PC-3 (cell line): Measurements from ENCODE around the gene TBL3. TPM values are rescaled to one million over a fixed set of nuclear protein-coding genes. Genes with fewer than 3 reads are reported as not detected.
"Not testable (repeated sequence)": the region's sequence is repeated elsewhere in the genome, so short reads cannot be mapped to it uniquely, and the experiment has no call there.

Experiments used
- ATAC-seq: fragments of 200-7000 bp; cut with Tn5 transposase; 2 replicates; pipeline ENCODE4 v1.9.1; 2020; ENCODE audit warnings: mild to moderate bottlenecking, moderate library complexity
- BruUV-seq: library from RNA; stranded (reverse); fragments of 400-500 nt; replicated peaks from 2 replicates; lab custom pipeline; 2021; lab: Mats Ljungman, UMichigan
- CTCF ChIA-PET: fragments of 300-600 bp; sonication (Branson Sonifier 250); formaldehyde crosslinking; loops from one replicate; lab custom pipeline; 2022; ENCODE audit warnings: antibody characterized with exemption; lab: Charles Lee
- POLR2A ChIA-PET: fragments of 300-600 bp; sonication (Branson Sonifier 250); formaldehyde crosslinking; loops from one replicate; lab custom pipeline; 2022; ENCODE audit warnings: antibody characterized with exemption; ENCODE audit not compliant: unreplicated experiment; lab: Charles Lee
- DNase-seq: peaks from one replicate; pipeline ENCODE4 v3.0.0-alpha.2; 2015
- H2AFZ ChIP-seq: fragments of 300-600 bp; sonication (generic); 2 replicates; pipeline ENCODE4 v1.6.0; 2016; ENCODE audit warnings: antibody characterized with exemption, low read length
- H3F3A ChIP-seq: fragments of 300-600 bp; sonication (generic); one replicate; pipeline ENCODE4 v1.6.0; 2017; ENCODE audit warnings: antibody characterized with exemption, low read length, control low read depth, mild to moderate bottlenecking; ENCODE audit not compliant: unreplicated experiment
- H3K27ac ChIP-seq: fragments of 300-600 bp; sonication (generic); 2 replicates; pipeline ENCODE4 v1.5.1; 2016; ENCODE audit warnings: mild to moderate bottlenecking, low read length
- H3K27me3 ChIP-seq: fragments of 300-600 bp; sonication (generic); 2 replicates; pipeline ENCODE4 v1.6.1; 2016; ENCODE audit warnings: low read length, mixed read lengths
- H3K36me3 ChIP-seq: fragments of 300-600 bp; sonication (generic); 2 replicates; pipeline ENCODE4 v1.6.1; 2016; ENCODE audit warnings: low read depth, mixed run types, low read length, mixed read lengths
- H3K4me1 ChIP-seq: fragments of 300-600 bp; sonication (generic); 2 replicates; pipeline ENCODE4 v1.5.1; 2016; ENCODE audit warnings: low read length; ENCODE audit not compliant: insufficient read depth
- H3K4me2 ChIP-seq: fragments of 300-600 bp; sonication (generic); 2 replicates; pipeline ENCODE4 v1.6.0; 2016; ENCODE audit warnings: low read length
- H3K4me3 ChIP-seq: fragments of 300-600 bp; sonication (generic); 2 replicates; pipeline ENCODE4 v1.5.1; 2016; ENCODE audit warnings: mild to moderate bottlenecking, low read length, mixed read lengths
- H3K79me2 ChIP-seq: fragments of 300-600 bp; sonication (generic); 2 replicates; pipeline ENCODE4 v1.6.1; 2017; ENCODE audit warnings: low read length, mixed read lengths
- H3K9ac ChIP-seq: fragments of 300-600 bp; sonication (generic); 2 replicates; pipeline ENCODE4 v1.6.0; 2016; ENCODE audit warnings: mild to moderate bottlenecking, low read length
- H3K9me2 ChIP-seq: fragments of 300-600 bp; sonication (generic); replicated peaks from 2 replicates; pipeline ENCODE4 v1.6.1; 2016; ENCODE audit warnings: mixed run types, low read length, mixed read lengths
- H3K9me3 ChIP-seq: fragments of 300-600 bp; sonication (generic); 2 replicates; pipeline ENCODE4 v1.6.1; 2016; ENCODE audit warnings: low read length, mixed read lengths
- H4K20me1 ChIP-seq: fragments of 300-600 bp; sonication (generic); 2 replicates; pipeline ENCODE4 v1.6.1; 2016; ENCODE audit warnings: low read length, mixed read lengths
- EZH2 ChIP-seq: fragments of 300-600 bp; sonication (generic); IDR thresholded peaks from one replicate; pipeline ENCODE4 v1.6.1; 2017; ENCODE audit warnings: antibody characterized with exemption, mild to moderate bottlenecking, low read length; ENCODE audit not compliant: unreplicated experiment
- EZH2phosphoT487 ChIP-seq: fragments of 300-600 bp; sonication (generic); IDR thresholded peaks from 2 replicates; pipeline ENCODE4 v1.6.1; 2018; ENCODE audit warnings: mild to moderate bottlenecking, antibody characterized with exemption, low read length, borderline replicate concordance
- intact Hi-C: fragments of 100-400 bp; cut with micrococcal nuclease; formaldehyde crosslinking; loops from 2 replicates; pipeline ENCODE4 v1.9.0; 2023
- total RNA-seq: library from RNA; depleted of rRNA; stranded (reverse); fragments of >200 nt; gene quantifications from 2 replicates; pipeline ENCODE4 v1.2.3, GENCODE V29; 2014
- TF ChIP-seq, protein P1 (sequence below): fragments of 300-600 bp; sonication (generic); conservative IDR thresholded peaks from 2 replicates; pipeline ENCODE4 v1.5.1; 2017; ENCODE audit warnings: antibody characterized with exemption, low read depth, mild to moderate bottlenecking, low read length

The TBL3 gene
- total RNA-seq, 1 experiment from 2014 or later, result 71.5 TPM

DNA sequence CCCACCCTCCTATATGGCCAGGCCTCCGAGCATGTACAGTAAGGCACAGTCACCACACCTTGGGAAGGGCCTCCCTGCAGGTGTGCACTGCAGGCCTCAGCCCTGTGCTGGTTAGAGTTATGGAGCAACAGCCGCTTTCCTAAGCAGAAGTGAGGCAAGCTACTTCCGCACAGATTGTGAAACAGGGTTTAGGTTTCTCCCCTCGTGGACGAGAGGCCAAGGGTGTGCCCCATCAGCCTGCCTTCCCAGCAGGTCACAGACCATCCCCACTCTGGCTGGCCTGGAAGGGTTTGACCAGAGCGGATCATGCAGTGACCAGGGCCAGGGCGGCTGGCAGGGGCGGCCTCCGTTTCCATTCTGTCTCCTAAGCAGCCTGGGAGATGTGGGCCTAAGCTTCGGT, 33.5 kb upstream of the TBL3 start:
- Histone ChIP-seq H3K27ac (no peak overlapping the region), H3F3A (no peaks in the 10 kb centered on the region), H3K27me3 (no peaks in the 10 kb centered on the region), H3K9ac (no peak overlapping the region), H3K36me3 (no peaks in the 10 kb centered on the region), H3K9me2 (no peaks in the 10 kb centered on the region), H3K4me2 (no peak overlapping the region), H3K9me3 (no peaks in the 10 kb centered on the region), H3K79me2 (peaks cover 6% of the 10 kb centered on the region; the same call in 1 of the 2 replicates), H3K4me3 (no peak overlapping the region), H4K20me1 (no peaks in the 10 kb centered on the region), H2AFZ (no peak overlapping the region), H3K4me1 (peaks cover 19% of the 10 kb centered on the region)
- intact Hi-C loops, result no loop called here
- no peak for TF ChIP-seq EZH2phosphoT487
- TF ChIP-seq, protein P1, sequence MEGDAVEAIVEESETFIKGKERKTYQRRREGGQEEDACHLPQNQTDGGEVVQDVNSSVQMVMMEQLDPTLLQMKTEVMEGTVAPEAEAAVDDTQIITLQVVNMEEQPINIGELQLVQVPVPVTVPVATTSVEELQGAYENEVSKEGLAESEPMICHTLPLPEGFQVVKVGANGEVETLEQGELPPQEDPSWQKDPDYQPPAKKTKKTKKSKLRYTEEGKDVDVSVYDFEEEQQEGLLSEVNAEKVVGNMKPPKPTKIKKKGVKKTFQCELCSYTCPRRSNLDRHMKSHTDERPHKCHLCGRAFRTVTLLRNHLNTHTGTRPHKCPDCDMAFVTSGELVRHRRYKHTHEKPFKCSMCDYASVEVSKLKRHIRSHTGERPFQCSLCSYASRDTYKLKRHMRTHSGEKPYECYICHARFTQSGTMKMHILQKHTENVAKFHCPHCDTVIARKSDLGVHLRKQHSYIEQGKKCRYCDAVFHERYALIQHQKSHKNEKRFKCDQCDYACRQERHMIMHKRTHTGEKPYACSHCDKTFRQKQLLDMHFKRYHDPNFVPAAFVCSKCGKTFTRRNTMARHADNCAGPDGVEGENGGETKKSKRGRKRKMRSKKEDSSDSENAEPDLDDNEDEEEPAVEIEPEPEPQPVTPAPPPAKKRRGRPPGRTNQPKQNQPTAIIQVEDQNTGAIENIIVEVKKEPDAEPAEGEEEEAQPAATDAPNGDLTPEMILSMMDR, result no peak
- TF ChIP-seq EZH2, result no peak
- ATAC-seq, result no peak
- ChIA-PET POLR2A (no interaction called here), CTCF (no interaction called here)
- no peak for DNase-seq
- BruUV-seq, result no TSS peak

DNA sequence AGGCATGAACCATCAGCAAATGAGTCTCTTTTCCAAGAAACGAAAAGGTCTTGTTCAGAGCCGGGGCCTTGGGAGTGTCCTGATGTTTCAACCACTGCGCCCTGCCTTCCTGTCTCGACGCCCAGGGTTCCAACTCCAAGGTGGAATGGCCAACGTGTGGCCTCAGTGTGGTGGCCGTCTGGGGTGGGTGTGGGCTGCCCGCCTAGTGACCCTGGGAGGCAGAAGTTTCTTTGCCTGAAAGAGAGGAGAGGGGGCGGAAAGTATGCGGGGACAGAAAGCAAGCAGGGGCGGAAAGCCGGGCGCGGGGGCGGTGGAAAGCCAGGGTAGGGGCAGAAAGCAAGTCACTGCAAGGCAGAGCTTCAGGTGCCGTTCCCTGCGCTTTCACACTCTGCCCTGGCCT, 32.9 kb upstream of the TBL3 start:
- H3K4me1 ChIP-seq, result peaks cover 19% of the 10 kb centered on the region
- H3F3A ChIP-seq, result no peaks in the 10 kb centered on the region
- ATAC-seq (no peak), DNase-seq (no peak)
- H3K36me3 ChIP-seq, result no peaks in the 10 kb centered on the region
- TF ChIP-seq EZH2 (no peak), EZH2phosphoT487 (no peak)
- TF ChIP-seq, protein P1, result no peak
- no peaks in the 10 kb centered on the region for H3K9me3 ChIP-seq
- POLR2A ChIA-PET, result no interaction called here
- peaks cover 6% of the 10 kb centered on the region; the same call in 1 of the 2 replicates for H3K79me2 ChIP-seq
- no peak overlapping the region for H2AFZ ChIP-seq
- H3K27ac ChIP-seq, result no peak overlapping the region
- H3K9me2 ChIP-seq, result no peaks in the 10 kb centered on the region
- no peak overlapping the region for H3K9ac ChIP-seq
- no peak overlapping the region for H3K4me3 ChIP-seq
- CTCF ChIA-PET, result no interaction called here
- H3K4me2 ChIP-seq, result no peak overlapping the region
- BruUV-seq, result no TSS peak
- intact Hi-C loops, result no loop called here
- H3K27me3 ChIP-seq, result no peaks in the 10 kb centered on the region
- no peaks in the 10 kb centered on the region for H4K20me1 ChIP-seq

DNA sequence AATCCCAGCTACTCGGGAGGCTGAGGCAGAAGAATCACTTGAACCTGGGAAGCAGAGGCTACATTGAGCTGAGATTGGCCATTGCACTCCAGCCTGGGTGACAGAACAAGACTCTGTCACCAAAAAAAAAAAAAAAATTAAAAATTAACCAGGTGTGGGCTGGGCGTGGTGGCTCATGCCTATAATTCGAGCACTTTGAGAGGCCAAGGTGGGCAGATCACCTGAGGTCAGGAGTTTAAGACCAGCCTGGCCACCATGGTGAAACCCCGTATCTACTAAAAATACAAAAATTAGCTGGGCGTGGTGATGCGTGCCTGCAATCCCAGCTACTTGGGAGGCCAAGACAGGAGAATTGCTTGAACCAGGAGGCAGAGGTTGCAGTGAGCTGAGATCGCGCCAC, 32.0 kb upstream of the TBL3 start:
- H3K36me3 ChIP-seq, H3K9me3 ChIP-seq, H3K9me2 ChIP-seq, intact Hi-C loops, H3K4me3 ChIP-seq, CTCF ChIA-PET, POLR2A ChIA-PET, BruUV-seq, H4K20me1 ChIP-seq, H3F3A ChIP-seq, H3K27ac ChIP-seq, H3K79me2 ChIP-seq, H3K9ac ChIP-seq, H2AFZ ChIP-seq, H3K4me2 ChIP-seq, DNase-seq, ATAC-seq, H3K27me3 ChIP-seq: not testable (repeated sequence)
- H3K4me1 ChIP-seq, result peaks cover 19% of the 10 kb centered on the region
